Measurements from ENCODE around the gene PROM1. TPM values are rescaled to one million over a fixed set of nuclear protein-coding genes. Genes with fewer than 3 reads are reported as not detected.

PROM1 gene
- total RNA-seq, 4 donors from 2014 or later = 0.13 to 6.7 (median 1.7) TPM; not detected in 1

GRCh38 chr4:15953625-15954024 is 130.2 kb downstream of the PROM1 start:
- H3K27me3 ChIP-seq = no peaks in the 10 kb centered on the region
- H3K4me3 ChIP-seq = no peak overlapping the region
- TF ChIP-seq POLR2A (IDR thresholded peaks at IDR 0.05) = no peak
- TF ChIP-seq, protein P1, sequence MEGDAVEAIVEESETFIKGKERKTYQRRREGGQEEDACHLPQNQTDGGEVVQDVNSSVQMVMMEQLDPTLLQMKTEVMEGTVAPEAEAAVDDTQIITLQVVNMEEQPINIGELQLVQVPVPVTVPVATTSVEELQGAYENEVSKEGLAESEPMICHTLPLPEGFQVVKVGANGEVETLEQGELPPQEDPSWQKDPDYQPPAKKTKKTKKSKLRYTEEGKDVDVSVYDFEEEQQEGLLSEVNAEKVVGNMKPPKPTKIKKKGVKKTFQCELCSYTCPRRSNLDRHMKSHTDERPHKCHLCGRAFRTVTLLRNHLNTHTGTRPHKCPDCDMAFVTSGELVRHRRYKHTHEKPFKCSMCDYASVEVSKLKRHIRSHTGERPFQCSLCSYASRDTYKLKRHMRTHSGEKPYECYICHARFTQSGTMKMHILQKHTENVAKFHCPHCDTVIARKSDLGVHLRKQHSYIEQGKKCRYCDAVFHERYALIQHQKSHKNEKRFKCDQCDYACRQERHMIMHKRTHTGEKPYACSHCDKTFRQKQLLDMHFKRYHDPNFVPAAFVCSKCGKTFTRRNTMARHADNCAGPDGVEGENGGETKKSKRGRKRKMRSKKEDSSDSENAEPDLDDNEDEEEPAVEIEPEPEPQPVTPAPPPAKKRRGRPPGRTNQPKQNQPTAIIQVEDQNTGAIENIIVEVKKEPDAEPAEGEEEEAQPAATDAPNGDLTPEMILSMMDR (IDR thresholded peaks at IDR 0.05) = no peak
- intact Hi-C loops (cut with DNase I) = no loop called here
- DNase-seq = no peak
- H3K9me3 ChIP-seq = no peaks in the 10 kb centered on the region
- peaks cover 0 to 11% (median 0%) of the 10 kb centered on the region in 3 donors for H3K4me1 ChIP-seq
- H3K27ac ChIP-seq = no peak overlapping the region
- no peaks in the 10 kb centered on the region for H3K36me3 ChIP-seq
- 89 to 92% methylated on average over 5 of the region's 5 CpGs for WGBS, 2 donors

GRCh38 chr4:15951781-15952180 is 132.0 kb downstream of the PROM1 start:
- H3K27ac ChIP-seq = no peak overlapping the region
- peaks cover 0 to 11% (median 0%) of the 10 kb centered on the region in 3 donors for H3K4me1 ChIP-seq
- H3K27me3 ChIP-seq = no peaks in the 10 kb centered on the region
- TF ChIP-seq, protein P1 (IDR thresholded peaks at IDR 0.05) = no peak
- no peak for TF ChIP-seq POLR2A (IDR thresholded peaks at IDR 0.05)
- no peaks in the 10 kb centered on the region for H3K9me3 ChIP-seq
- no peaks in the 10 kb centered on the region for H3K36me3 ChIP-seq
- no peak for DNase-seq
- H3K4me3 ChIP-seq = no peak overlapping the region
- intact Hi-C loops (cut with DNase I) = no loop called here

DNA sequence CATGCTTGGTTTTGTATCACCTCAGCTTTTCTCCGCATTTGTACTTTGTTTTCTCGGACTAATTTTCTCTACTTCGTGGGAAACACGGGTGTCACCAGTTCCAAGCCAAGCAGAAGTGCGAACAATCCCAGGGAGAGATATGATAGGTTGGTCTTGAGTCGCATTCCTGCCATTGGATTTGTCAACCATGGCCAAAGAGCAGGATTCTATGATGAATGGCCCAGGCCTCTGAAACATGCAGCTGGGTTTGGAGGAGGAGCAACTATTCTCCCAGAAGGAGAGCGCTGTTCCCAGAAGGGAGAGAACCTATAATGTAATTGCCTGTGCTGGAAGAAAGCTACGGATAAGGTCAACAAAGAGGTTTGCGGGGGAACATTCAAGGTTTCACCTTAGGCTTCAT is 135.0 kb downstream of the PROM1 start:
- H3K27ac ChIP-seq = no peak overlapping the region
- intact Hi-C loops (cut with DNase I) = no loop called here
- WGBS, 2 donors = 76 to 90% methylated on average over 7 to 9 of the region's 9 CpGs
- TF ChIP-seq POLR2A (IDR thresholded peaks at IDR 0.05) = no peak
- TF ChIP-seq, protein P1 (IDR thresholded peaks at IDR 0.05) = no peak
- no peaks in the 10 kb centered on the region for H3K9me3 ChIP-seq
- H3K4me3 ChIP-seq = no peak overlapping the region
- peaks cover 0 to 5% (median 0%) of the 10 kb centered on the region in 3 donors for H3K4me1 ChIP-seq
- H3K36me3 ChIP-seq = no peaks in the 10 kb centered on the region
- H3K27me3 ChIP-seq = no peaks in the 10 kb centered on the region
- DNase-seq = no peak

- Histone ChIP-seq H3K27ac (no peak overlapping the region), H3K36me3 (no peaks in the 10 kb centered on the region), H3K27me3 (no peaks in the 10 kb centered on the region), H3K9me3 (no peaks in the 10 kb centered on the region), H3K4me3 (no peak overlapping the region), H3K4me1 (peaks cover 0 to 5% (median 0%) of the 10 kb centered on the region in 3 donors)
- WGBS, 2 donors = 60 to 96% methylated on average over 8 of the region's 8 CpGs
- intact Hi-C loops (cut with DNase I) = no loop called here
- DNase-seq = no peak
- TF ChIP-seq POLR2A (IDR thresholded peaks at IDR 0.05) = no peak
- TF ChIP-seq, protein P1 (IDR thresholded peaks at IDR 0.05) = no peak
Observed at GRCh38 chr4:15947684-15948083, 136.1 kb downstream of the PROM1 start.

GRCh38 chr4:15945516-15945915 is 138.3 kb downstream of the PROM1 start:
- WGBS, 2 donors = 63 to 73% methylated on average over 1 of the region's 1 CpG
- intact Hi-C loops (cut with DNase I) = no loop called here

More at GRCh38 chr4:15945516-15945915, 138.3 kb downstream of the PROM1 start:
- TF ChIP-seq, protein P1 (IDR thresholded peaks at IDR 0.05) = no peak
- H3K27me3 ChIP-seq = no peaks in the 10 kb centered on the region
- H3K36me3 ChIP-seq = no peaks in the 10 kb centered on the region
- no peak overlapping the region for H3K27ac ChIP-seq
- DNase-seq = no peak
- no peaks in the 10 kb centered on the region for H3K9me3 ChIP-seq
- peaks cover 0 to 5% (median 0%) of the 10 kb centered on the region in 3 donors for H3K4me1 ChIP-seq
- H3K4me3 ChIP-seq = no peak overlapping the region
